Erythroblast (primary cell): ENCODE measurements around the gene INTS13.

Source experiments
- GATA1 ChIP-seq: IDR thresholded peaks from 2 replicates; pipeline ENCODE4 v1.6.1; 2011; ENCODE audit warnings: low read depth, mild to moderate bottlenecking, control low read depth, low read length, moderate library complexity
- POLR2A ChIP-seq: IDR thresholded peaks from 2 replicates; pipeline ENCODE4 v1.6.1; 2011; ENCODE audit warnings: mild to moderate bottlenecking, low read length

- no peak for TF ChIP-seq POLR2A
- no peak for TF ChIP-seq GATA1
Measured at GRCh38 chr12:26953447-26953846, 15.7 kb upstream of the INTS13 start.
